Left lung (tissue), 10 donors: ENCODE measurements around the gene ABL1. TPM values are rescaled to one million over a fixed set of nuclear protein-coding genes. Genes with fewer than 3 reads are reported as not detected.

ENCODE experiments used
- ATAC-seq: fragments of 200-7000 bp; cut with Tn5 transposase; one replicate; pipeline ENCODE4 v1.9.1; 2020; ENCODE audit warnings: moderate library complexity
- DNase-seq, 4 donors: peaks; one replicate each; pipeline ENCODE4 v3.0.0-alpha.2; 2013 to 2020
- H3K27ac ChIP-seq, 2 donors: fragments of 200-600 bp; sonication (generic) in 1 of 2; one replicate each; pipeline versions ENCODE4 v1.5.0 to v1.8.0; 2020 to 2021
- H3K27me3 ChIP-seq, 2 donors: fragments of 200-600 bp; sonication (generic) in 1 of 2; one replicate each; pipeline versions ENCODE4 v1.5.0 to v1.8.0; 2020 to 2021
- H3K36me3 ChIP-seq, 2 donors: fragments of 200-600 bp; sonication (generic) in 1 of 2; one replicate each; pipeline versions ENCODE4 v1.5.0 to v1.8.0; 2020 to 2021
- H3K4me1 ChIP-seq, 2 donors: fragments of 200-600 bp; one replicate each; pipeline ENCODE4 v1.8.0; 2021
- H3K4me3 ChIP-seq, 2 donors: fragments of 200-600 bp; sonication (generic) in 1 of 2; one replicate each; pipeline versions ENCODE4 v1.5.0 to v1.8.0; 2020 to 2021; ENCODE audit warnings: mild to moderate bottlenecking in 1 of 2
- H3K9me3 ChIP-seq, 2 donors: fragments of 200-600 bp; sonication (generic) in 1 of 2; one replicate each; pipeline versions ENCODE4 v1.5.0 to v1.8.0; 2020 to 2021
- intact Hi-C, 2 donors: fragments of 100-400 bp; cut with DNase I; formaldehyde crosslinking; loops; one replicate each; pipeline versions ENCODE4 v1.11.2 to v1.14.2; 2022
- polyA plus RNA-seq, 6 donors: library from polyadenylated mRNA; unstranded; fragments of 120-200 nt; gene quantifications; one replicate each; pipeline ENCODE4 v1.2.1, GENCODE V29; 2013; ENCODE audit not compliant: insufficient read length in 6 of 6
- total RNA-seq, 2 donors: library from RNA; stranded (reverse); fragmentation: NEBNext Ultra II Directional; extraction: Animal tissue kit (Norgen Biotek cat#: 25700); gene quantifications; one replicate each; pipeline ENCODE4 v1.2.1, GENCODE V29; 2021
- TF ChIP-seq, protein P1 (sequence below), 2 donors: fragments of 200-600 bp; sonication (generic) in 1 of 2; IDR thresholded peaks; one replicate each; pipeline versions ENCODE4 v1.5.0 to v1.8.0; 2021; ENCODE audit warnings: antibody characterized with exemption in 2 of 2
- donor health status: DM: no; HTN: yes; CAD: no.
- donor health status: DM: no; HTN: no; CAD: no.

ABL1 gene
- total and polyA plus RNA-seq, 8 donors = 55.6 to 83.3 (median 72.4) TPM

DNA sequence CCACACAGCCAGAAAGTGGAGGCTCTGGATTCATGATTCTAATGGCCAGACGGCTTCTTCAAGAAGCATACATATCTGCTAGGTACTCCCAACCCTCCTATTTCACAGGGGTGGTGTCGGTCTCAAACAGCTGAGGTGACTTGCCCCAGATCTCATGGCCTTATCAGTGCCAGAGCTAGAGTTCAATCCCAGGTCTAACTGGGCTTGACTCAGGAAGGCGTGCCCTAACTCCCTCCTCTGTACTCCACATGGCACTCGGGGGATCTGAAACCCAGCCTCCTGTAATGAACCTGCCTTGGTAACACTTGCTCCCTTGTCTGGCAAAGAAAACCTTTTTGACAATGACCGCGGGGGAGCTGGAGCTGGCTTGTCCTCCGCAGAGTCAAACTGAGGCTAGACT is 59.5 kb downstream of the ABL1 start:
- ATAC-seq (no peak), DNase-seq (peak in 1 of 4 donors; percentile 14)
- Histone ChIP-seq H3K4me1 (peaks cover 0 to 6% of the 10 kb centered on the region in 2 donors), H3K27ac (no peak overlapping the region), H3K27me3 (peaks cover 0 to 34% of the 10 kb centered on the region in 2 donors), H3K4me3 (no peak overlapping the region), H3K9me3 (no peaks in the 10 kb centered on the region), H3K36me3 (peaks cover 0 to 28% of the 10 kb centered on the region in 2 donors)
- intact Hi-C loops = no loop called here
- TF ChIP-seq, protein P1, sequence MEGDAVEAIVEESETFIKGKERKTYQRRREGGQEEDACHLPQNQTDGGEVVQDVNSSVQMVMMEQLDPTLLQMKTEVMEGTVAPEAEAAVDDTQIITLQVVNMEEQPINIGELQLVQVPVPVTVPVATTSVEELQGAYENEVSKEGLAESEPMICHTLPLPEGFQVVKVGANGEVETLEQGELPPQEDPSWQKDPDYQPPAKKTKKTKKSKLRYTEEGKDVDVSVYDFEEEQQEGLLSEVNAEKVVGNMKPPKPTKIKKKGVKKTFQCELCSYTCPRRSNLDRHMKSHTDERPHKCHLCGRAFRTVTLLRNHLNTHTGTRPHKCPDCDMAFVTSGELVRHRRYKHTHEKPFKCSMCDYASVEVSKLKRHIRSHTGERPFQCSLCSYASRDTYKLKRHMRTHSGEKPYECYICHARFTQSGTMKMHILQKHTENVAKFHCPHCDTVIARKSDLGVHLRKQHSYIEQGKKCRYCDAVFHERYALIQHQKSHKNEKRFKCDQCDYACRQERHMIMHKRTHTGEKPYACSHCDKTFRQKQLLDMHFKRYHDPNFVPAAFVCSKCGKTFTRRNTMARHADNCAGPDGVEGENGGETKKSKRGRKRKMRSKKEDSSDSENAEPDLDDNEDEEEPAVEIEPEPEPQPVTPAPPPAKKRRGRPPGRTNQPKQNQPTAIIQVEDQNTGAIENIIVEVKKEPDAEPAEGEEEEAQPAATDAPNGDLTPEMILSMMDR (IDR thresholded peaks at IDR 0.05) = no peak

DNA sequence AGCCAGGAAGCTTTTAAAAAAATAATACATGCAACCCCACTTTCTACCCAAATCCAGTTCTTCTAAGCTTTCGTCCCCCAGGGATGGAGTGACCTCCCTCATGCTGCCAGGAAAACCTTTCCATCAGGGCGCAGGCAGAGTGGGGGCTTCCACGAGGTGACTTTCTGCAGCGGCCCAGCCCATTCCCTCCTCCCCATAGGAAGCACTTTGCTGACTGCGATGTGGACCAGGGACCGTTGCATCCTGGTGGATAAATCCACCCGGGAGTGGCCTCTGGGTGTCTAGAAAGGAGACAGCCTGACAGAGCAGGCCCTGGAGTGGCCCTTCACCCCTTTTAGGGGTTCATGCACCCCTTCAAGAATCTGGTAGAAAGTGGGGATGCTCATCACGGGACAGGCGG is 60.0 kb downstream of the ABL1 start:
- Histone ChIP-seq H3K27ac (no peak overlapping the region), H3K36me3 (peaks cover 0 to 23% of the 10 kb centered on the region in 2 donors), H3K9me3 (no peaks in the 10 kb centered on the region), H3K4me1 (peaks cover 0 to 6% of the 10 kb centered on the region in 2 donors), H3K27me3 (peaks cover 0 to 39% of the 10 kb centered on the region in 2 donors), H3K4me3 (no peak overlapping the region)
- TF ChIP-seq, protein P1 (IDR thresholded peaks at IDR 0.05) = no peak
- no peak for DNase-seq
- ATAC-seq = no peak
- intact Hi-C loops = no loop called here

DNA sequence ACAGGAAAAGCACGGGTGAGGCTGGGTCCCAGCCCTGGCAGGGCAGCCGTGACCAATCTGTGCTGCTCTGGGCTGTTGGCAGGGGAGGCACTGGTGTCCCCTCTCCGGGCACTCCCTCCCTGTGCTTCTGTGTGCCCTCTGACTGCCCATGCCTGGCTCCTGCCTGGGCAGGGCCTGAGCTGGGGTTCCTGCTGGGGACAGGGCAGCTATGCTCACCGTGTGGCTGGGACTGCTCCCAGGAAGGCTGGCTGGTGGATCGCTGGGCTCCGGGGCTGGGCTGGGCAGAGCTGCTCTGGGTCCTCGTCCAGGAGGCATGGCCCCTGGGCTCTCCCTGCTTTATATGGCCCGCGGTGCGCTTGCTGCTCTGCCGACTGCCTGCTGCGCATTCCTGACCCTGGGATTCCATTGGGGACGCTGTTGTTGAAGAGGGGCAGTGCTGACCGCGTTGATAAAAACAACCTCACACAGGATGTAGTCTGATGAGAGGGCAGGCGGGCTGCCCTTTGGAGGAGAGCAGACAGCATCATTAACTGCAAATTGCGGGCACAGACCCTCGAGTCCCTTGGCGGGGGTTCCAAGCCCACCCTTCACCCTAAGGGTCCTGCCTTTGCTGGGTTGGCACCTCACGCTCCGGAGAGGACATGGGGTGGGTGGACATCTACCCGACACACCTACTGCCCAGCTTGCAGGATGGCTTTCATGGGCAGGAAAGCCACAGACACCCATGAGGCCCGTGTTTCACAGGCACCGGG is 60.6 kb downstream of the ABL1 start:
- TF ChIP-seq, protein P1 (IDR thresholded peaks at IDR 0.05) = no peak
- H3K27me3 ChIP-seq = peaks cover 0 to 45% of the 10 kb centered on the region in 2 donors
- H3K36me3 ChIP-seq = peaks cover 0 to 16% of the 10 kb centered on the region in 2 donors
- no peak overlapping the region for H3K4me3 ChIP-seq
- intact Hi-C loops = no loop called here
- H3K27ac ChIP-seq = no peak overlapping the region
- no peak for ATAC-seq
- peak in 1 of 4 donors; percentile 61 for DNase-seq
- no peaks in the 10 kb centered on the region for H3K9me3 ChIP-seq
- H3K4me1 ChIP-seq = peaks cover 0 to 6% of the 10 kb centered on the region in 2 donors

DNA sequence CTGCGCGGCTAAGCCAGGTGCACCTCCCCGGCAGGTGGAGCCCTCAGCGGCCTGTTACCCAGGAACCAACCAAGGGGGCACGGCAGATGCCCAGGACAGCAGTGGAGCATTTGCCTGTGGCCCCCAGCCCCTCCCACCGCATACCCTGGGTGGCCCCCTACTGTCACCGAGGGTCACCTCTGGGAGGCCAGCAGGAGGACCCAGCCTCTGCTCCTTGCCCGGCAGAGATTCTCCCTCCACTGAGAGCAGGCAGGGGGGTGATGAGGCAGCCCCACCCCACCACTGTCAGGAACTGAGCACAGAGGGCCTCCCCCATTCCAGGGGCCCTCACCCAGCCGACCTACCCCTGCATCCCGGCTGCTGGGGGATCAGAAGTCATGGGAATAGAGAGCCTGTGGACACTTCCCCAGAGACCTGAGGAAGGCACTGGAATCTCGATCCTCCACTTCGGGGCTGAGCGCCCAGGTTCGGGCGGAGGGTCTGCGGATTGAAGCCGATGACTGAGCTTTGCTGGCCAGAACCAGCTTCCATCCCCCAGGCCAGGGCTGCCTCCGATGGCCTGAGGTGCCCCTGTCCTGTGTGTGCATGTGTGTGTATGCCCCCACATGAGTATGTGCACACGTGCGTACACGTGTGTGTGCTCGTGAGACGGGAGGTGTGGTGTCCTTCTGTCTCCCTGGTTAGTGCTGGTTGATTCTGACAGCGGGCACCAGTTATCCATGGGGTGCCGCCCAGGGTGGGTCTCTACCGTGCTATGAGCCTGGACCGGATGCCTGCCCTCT is 61.4 kb downstream of the ABL1 start, which contains the start of gene QRFP:
TSS of gene QRFP (minus strand) at position 580 of the 782 bp plus-strand sequence. CDS start 2,974 bp downstream, outside the sequence.
- intact Hi-C loops = no loop called here
- no peaks in the 10 kb centered on the region for H3K9me3 ChIP-seq
- H3K36me3 ChIP-seq = peaks cover 0 to 13% of the 10 kb centered on the region in 2 donors
- H3K27ac ChIP-seq = no peak within 1 kb of the TSS
- TF ChIP-seq, protein P1 (IDR thresholded peaks at IDR 0.05) = no peak
- DNase-seq = peak in 1 of 4 donors; percentile 70
- peaks cover 0 to 53% of the 10 kb centered on the region in 2 donors for H3K27me3 ChIP-seq
- peaks cover 0 to 6% of the 10 kb centered on the region in 2 donors for H3K4me1 ChIP-seq
- no peak for ATAC-seq
- H3K4me3 ChIP-seq = no peak within 1 kb of the TSS
